ENCODE measurements around the gene CADM2.

GRCh38 chr3:85706130-85706529 lies 747.3 kb downstream of the CADM2 start:
- TF ChIP-seq CTCF (IDR thresholded peaks at IDR 0.05; ENCODE audit: insufficient read depth, low read depth, low read length) (no peak), EZH2 (IDR thresholded peaks at IDR 0.05; ENCODE audit: insufficient read depth, low read length) (no peak)
